Activated CD4-positive, alpha-beta T cell treated with anti-CD3 and anti-CD28 coated beads, Interleukin-2, Interleukin-6, amounts not matched to agents 100 ng/mL and 50 ng/mL, durations not matched to agents 16 hours and 8 hours (primary cell): ENCODE results near the gene SEMA4G.
"Not testable (repeated sequence)": the region's sequence is repeated elsewhere in the genome, so short reads cannot be mapped to it uniquely, and the experiment has no call there.

Experiments used
- DNase-seq: peaks from one replicate; pipeline ENCODE4 v3.0.0-alpha.2; 2020

Gene SEMA4G

GRCh38 chr10:100972115-100972903, 3.0 kb downstream of the SEMA4G start:
- DNase-seq = no peak

- no peak for DNase-seq
Measured at GRCh38 chr10:100972904-100973535, 3.7 kb downstream of the SEMA4G start.

DNA sequence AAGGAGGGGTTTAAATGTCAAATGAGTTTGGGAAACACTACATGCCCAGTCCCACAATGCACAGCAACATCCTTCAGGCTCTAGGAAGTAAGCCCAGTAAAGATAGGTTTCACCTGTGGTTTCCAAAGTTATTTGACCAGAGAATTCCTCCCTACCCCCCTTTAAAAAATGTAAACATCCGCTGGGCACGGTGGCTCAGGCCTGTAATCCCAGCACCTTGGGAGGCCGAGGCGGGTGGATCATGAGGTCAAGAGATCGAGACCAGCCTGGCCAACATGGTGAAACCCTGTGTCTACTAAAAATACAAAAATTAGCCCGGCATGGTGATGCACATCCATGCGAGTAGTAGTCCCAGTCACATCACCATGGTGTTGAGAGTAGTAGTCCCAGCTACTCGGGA, 6.1 kb downstream of the SEMA4G start:
- DNase-seq = not testable (repeated sequence)

GRCh38 chr10:100976906-100977305, 7.6 kb downstream of the SEMA4G start:
- DNase-seq = no peak

GRCh38 chr10:100977436-100977835, 8.1 kb downstream of the SEMA4G start:
- DNase-seq = no peak

- DNase-seq = no peak
Measured at GRCh38 chr10:100978121-100978900, 9.0 kb downstream of the SEMA4G start.

DNA sequence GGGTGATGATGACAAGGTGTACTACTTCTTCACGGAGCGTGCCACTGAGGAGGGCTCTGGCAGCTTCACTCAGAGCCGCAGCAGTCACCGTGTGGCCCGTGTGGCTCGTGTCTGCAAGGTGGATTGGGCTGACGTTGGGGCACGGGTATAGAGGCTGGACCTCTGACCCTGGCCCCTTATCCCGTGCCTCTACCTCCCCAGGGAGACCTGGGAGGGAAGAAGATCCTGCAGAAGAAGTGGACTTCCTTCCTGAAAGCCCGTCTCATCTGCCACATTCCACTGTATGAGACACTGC, 9.5 kb downstream of the SEMA4G start:
- no peak for DNase-seq

GRCh38 chr10:100979791-100980272, 10.5 kb downstream of the SEMA4G start:
- no peak for DNase-seq

- no peak for DNase-seq
Measured at GRCh38 chr10:100980311-100980710, 11.0 kb downstream of the SEMA4G start.

DNA sequence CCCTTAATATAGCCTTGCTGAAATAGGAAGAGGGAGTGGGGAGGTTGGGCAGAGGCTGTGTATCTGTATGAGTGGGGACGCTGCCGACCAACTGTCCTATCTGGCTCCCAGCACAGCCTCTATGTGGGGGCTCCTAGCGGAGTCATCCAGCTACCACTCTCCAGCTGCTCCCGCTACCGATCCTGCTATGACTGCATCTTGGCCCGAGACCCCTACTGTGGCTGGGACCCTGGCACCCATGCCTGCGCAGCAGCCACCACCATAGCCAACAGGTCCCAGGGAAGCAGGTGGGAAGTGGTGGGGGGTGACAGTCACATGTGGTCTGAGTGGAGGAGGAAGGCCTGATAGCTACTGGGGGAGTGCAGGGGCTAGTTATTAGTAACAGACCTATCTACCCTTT, 11.4 kb downstream of the SEMA4G start:
- no peak for DNase-seq

DNA sequence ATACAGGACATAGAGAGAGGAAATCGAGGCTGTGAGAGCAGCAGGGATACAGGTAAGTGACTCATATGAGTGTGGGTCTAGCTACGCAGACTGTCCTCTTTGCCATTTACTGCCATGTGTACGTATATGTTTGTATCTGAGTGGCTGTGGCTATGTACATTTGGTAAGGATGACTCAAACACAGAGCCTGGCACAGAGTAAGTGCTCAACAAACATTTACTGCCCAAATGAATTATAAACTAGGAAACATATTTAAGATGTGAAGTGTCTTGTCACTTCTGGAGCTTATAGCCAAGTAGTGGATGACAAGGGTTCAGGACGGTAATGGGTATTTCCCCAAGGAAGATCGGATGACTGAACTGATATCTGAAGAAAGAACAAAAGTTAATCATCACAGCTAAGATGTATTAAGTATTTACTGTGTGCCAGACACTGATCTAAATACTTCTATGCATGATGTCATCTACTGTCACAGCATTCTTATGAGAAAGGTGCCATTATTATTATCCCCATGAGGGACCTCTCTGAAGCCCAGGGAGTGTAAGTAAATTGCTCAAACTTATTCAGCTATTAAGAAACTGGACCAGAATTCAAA, 12.0 kb downstream of the SEMA4G start:
- DNase-seq = no peak

GRCh38 chr10:100982916-100983830, 13.9 kb downstream of the SEMA4G start:
- no peak for DNase-seq

GRCh38 chr10:100983868-100984671, 14.8 kb downstream of the SEMA4G start:
- no peak for DNase-seq

GRCh38 chr10:100984672-100985177, 15.4 kb downstream of the SEMA4G start:
- DNase-seq = no peak

DNA sequence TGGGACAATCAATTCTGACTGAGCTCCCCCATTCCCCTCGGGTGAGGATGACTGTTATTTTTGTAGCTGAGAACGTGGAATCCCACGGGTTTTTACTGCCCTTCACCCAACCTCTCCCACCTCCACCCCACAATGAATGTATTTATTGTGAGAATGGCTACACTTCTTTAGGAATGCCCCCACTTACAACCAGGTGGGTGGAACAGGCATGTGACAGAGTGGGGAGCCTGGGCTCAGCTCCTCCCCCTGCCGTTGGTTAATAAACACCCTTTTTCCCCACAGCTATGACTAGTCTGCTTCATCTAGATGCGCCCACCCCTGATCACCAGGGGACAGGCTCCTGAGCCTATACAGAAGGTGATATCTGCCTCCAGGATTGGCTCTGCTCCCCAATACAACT, 16.0 kb downstream of the SEMA4G start:
- DNase-seq = no peak

- DNase-seq = no peak
Measured at GRCh38 chr10:100986623-100986951, 17.3 kb downstream of the SEMA4G start.

DNA sequence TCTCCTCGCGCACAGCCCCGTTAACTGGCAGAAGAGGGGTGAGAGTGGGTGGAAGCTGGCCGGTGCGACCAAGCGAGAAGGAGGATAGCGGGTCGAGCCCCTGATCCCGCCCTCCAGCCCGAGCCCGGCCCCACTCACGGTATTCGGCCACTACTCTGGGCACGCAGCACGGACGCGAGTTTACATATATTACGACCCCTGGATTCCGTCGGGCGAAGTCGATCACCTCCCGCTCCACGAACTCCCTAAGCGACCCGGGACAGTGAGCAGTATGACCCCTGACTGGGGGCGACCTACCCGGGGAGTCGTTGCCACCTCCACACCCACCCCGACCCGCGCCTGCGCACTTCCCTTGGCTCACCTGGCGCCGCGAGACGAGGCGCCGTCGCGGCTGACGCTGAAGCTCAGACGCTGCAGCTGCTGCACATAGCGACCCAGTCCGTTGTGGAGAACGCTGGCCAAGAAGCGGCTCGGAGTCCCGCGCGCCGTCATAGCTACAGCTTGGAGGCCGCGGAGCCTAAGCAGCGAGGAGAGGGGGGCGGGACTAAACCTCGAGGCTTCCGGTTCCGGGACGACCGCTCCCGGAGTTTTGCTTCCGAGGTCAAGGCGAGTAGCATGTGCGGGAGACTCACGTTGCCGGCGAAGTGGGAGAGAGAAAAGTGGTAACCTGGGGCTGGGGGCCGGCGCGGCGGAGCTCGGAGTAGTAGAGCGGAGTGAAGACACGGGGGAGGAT, 17.8 kb downstream of the SEMA4G start, which contains the start of the genes MRPL43 and TWNK:
MRPL43 (minus strand) TSS at position 546 of the 733 bp plus-strand sequence; CDS start at position 492, 54 bp downstream.
TWNK (plus strand) TSS at position 592 of the 733 bp plus-strand sequence. CDS start 668 bp downstream, outside the sequence.
- DNase-seq = peak; percentile 89

DNA sequence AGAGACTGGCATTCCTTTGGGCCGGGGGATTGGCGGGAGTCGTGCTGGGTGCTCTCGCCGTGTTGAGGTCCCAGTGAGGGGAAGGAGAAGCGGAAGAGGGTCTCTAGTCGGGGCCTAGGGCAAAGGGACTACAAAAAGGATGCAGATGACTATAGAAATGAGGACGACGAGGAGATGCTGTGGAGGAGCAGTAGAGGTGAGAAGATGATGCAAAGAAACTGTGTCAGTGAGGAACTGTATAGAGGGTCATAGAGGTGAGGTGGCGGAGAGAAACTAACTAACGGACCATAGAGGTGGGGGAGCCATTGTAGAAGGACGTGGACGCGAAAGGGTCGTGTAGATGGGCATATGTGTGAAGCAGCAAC, 18.4 kb downstream of the SEMA4G start:
- no peak for DNase-seq

- DNase-seq = no peak
Measured at GRCh38 chr10:100988166-100988565, 18.9 kb downstream of the SEMA4G start.

DNA sequence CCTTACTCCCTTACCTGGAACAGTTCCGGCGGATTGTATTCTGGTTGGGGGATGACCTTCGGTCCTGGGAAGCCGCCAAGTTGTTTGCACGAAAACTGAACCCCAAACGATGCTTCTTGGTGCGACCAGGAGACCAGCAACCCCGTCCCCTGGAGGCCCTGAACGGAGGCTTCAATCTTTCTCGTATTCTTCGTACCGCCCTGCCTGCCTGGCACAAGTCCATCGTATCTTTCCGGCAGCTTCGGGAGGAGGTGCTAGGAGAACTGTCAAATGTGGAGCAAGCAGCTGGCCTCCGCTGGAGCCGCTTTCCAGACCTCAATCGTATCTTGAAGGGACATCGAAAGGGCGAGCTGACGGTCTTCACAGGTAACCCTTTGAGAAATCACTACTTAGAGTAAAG, 19.8 kb downstream of the SEMA4G start:
- no peak for DNase-seq
